ENCODE measurements around the gene UMOD.

Gene UMOD

DNA sequence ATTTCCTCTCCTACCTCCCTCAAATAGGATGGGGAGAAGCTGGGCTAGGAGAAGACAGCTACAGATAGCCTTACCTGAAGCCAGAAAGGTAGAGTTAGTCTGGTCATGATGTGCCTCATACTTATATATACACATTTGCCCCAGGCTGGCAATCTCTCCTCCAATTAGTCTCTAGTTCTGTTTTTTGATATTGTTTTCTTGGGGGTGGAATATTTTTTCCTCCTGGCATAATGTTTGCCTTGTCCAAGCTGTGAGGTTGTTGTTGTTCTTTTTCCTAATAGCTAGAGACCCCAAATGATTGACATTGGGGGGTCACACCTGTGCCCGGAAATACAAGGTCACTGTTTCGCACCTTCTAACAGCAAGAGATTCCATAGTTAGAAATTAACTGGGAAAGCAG, at the start of gene UMOD:
Gene UMOD, minus strand, starts transcription at position 101 of the 400 bp plus-strand sequence. CDS start 1,978 bp downstream, outside the sequence.
- DNase-seq, result no peak

DNA sequence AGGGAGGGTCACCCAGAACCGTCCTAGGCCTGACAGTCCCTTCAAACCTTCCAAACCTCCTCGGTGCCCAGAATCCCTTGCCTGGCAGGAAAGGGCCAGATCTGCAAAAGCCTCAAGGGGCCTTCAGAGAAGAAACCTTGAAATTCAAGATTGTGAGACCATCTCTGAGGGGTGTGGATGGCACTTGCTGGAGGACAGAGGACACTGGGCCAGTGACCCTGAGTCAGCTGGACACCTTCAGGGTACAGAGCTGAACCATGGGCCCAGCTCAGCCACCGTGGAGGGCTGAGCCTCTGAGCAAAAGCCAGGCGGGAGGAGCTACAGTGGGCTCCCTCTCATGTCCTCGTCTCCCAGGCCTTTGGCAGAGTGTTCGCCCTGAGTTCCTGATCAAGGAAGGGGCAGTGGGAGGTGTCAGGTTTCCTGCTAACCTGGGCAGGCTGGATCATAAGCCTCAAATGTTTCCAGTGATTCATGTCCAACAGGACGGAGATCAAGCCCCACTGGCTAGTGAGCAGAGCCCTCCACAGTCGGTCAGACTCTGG, 49.0 kb upstream of the UMOD start:
- DNase-seq, result no peak

DNA sequence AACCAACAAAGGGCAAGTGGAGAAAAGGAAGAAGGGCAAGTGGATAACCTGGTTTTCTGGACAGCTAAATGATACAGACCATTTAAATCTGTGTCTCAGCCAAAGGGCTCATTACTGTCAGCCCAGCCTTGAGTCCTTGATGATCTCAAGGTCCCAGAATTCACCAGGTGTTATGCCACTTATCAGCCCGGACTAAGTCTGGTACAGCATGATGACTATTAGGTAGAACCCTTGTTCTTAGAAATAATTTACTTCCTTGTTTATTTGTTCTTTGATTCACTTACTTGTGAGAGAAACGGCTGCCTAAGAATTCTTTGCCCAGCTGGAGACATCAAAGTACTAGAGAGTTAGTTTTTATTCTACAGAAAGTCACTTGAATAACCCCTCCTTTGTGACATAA, 48.6 kb upstream of the UMOD start:
- no peak for DNase-seq

DNA sequence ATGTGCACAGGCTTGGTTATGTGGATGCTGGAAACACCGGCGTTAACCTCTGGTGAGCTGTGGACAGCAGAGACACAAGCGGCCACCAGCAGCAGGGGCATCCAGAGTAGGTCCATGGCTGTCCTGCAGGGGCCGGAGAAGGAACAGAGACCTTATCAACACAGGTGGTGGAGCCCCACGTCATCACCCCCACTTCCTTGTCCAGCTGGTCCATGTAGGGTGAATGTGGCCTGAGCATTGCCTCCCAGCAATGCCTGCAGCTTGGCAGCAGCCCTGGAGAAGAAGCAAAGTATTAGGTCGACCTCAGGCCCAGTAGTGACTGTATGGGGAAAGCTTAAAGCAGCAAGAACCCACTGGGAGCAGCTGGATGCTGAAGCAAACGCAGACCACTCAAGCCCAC, 46.7 kb upstream of the UMOD start:
- no peak for DNase-seq

DNA sequence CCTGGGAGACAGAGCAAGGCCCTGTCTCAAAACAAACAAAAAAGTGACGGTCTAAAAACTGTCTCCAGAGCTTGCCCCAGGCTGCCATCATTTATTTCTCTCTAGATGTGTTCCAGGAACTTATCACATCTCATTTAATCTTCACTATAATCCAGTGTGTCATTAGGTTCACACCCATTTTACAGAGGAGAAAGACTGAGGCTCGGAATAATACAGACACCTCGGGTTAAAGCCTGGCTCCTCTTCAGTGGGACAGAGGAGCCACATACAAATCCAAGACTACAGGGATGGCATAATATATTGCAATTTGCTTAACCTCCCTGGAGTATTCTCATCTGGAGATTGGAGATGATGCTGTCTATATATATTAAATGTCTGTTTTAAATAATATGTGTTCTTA, 46.1 kb upstream of the UMOD start:
- no peak for DNase-seq

DNA sequence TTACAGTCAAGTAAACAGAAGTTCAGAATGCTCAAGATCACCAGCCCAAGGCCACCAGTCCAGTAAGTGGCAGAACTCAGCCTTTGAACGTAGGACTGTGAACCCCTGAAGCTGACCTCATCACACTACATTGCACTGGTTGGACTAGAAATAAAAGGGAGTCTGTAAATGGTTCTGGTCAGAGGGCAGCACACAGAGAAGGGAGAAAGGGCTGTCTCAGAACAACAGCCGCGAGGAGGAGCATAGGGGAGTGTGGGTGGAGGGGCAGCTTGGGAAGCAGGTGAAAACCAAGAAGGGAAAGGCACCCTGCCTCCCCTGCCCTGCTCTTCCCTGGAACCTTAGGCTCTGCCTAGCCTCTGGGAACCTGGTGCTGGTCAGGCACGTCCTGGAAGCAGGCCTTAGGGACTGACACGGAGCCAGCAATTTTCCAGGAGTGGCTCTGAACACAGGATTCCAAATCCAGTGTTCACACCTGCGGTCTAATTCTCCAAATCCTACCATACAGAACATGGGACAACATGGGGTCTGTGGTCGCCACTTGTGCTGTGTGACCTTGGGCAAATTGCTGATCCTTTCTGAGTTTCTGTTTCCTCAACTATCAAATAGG, 45.1 kb upstream of the UMOD start:
- DNase-seq, result no peak

DNA sequence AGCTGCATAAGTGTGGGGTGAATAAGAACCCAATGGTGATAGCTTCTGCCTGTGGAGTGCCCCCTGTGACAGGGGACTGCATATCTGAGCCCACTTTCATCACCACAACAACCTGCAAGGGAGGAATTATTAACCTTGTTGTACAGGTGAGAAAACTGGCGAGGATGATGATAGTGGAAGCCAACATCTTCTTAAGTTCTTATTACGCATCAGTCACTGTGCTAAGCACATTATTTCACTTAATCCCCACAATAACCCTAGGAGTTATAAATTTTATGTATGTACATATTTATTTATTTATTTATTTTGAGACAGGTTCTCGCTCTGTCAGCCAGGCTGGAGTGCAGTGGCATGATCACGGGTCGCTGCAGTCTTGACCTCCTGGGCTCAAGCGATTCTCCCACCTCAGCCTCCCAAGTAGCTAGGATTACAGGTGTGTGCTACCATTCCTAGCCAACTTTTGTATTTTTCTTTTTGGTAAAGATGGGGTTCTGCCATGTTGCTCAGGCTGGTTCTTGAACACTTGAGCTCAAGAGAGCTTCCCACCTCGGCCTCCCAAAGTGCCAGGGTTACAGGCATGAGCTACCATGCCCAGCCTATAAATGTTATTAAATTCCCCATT, 44.4 kb upstream of the UMOD start:
- no peak for DNase-seq

DNA sequence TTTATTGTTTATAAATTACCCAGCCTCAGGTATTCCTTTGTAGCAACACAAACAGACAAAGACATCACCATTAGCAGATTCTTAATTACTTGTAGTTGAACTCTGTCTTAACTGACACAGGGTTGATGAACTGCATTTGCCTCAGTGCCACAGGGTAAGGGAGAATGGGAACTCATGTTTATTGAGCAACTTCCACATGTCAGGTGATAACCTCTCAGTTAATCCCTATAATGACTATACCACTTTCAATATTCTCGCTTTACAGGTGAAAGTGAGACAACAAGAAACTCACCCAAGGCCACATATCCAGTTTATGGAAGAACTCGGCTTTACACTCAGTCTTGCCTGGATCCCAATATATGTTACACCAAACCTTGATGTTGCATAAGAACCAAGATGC, 43.4 kb upstream of the UMOD start:
- DNase-seq, result no peak

DNA sequence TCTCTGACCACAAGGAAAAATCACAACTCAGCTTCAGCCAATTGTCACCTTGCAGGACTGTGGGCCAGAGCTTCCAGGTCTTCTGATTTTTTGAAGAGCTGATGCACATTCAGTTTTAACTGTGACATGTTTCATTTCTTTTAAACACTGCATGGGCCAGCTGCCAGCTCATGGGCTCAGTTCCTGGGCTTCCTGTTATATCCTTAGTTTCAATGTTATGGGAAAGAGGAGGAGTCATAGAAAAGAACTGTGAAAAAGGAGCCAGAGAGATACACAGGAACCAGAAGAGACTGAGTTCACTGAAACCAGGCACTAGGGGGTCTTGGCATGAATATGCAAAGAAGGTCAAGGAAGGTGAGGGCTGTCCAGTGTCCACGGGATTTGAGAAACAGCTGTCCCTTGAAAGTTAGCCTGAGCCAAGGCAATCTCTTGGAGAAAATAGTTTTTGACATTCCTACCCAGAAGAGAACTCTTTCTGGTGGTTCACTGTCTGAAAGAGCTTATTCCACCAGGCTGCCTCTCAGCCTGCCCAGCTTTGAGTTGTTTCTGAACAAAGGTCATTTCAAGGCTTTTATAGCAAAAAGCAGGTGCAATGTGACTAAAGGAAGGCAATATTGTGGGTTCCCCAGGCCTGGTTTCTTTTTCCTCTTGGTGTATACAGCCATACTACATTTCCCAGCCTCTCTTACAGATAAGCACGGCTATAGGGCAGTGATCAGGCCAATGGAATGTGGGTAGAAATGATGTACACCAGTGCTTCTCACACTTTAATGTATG, 41.5 kb upstream of the UMOD start:
- DNase-seq, result no peak

DNA sequence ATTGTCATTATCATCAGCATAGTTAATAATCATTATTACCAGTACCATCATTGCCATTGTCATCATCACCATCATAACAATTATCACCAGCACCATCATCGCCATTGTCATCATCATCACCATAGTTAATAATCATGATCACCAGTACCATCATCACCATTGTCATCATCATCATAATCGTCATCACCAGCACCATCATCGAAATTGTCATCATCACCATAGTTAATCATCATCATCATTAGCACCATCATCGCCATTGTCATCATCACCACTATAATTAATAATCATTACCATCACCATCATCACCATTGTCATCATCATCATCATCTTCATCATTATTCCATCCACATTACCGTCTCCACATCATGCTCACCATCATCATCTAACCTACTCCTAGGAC, 38.5 kb upstream of the UMOD start:
- no peak for DNase-seq

DNA sequence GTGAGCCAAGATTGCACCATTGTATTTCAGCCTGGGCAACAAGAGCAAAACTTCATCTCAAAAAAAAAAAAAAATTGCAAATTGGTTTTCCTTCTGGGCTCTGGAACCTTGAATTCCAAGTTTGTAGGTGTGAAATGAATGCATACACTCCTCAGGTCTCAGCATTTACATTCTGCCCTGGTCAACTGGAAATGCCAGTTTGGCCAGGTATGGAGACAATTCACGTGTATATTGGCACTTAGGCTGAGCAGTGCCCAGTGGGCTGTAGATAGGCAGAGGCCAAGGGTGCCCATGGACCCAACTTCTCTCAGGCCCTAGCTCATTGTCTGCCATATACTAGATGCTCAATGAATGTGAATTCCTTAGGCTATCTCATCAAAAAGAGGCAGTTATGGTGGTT, 36.3 kb upstream of the UMOD start:
- no peak for DNase-seq

DNA sequence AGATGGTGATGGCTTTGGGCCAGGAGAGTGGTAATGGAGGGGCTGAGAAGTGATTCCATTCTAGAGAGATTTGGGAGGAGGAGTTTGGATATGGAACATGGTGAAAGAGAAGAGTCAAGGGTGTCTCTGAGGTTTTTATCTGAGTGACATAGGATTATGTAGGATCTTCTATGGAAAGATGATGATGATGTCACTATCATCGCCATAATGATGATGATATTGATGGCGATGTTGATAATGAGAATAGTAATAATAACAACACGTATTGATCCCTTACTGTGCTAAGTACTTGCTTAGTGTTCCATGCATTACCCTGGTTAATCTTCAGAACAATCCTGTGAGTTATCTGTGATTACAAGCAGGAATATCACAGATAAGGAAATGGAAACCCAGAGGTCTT, 35.5 kb upstream of the UMOD start:
- DNase-seq, result no peak

DNA sequence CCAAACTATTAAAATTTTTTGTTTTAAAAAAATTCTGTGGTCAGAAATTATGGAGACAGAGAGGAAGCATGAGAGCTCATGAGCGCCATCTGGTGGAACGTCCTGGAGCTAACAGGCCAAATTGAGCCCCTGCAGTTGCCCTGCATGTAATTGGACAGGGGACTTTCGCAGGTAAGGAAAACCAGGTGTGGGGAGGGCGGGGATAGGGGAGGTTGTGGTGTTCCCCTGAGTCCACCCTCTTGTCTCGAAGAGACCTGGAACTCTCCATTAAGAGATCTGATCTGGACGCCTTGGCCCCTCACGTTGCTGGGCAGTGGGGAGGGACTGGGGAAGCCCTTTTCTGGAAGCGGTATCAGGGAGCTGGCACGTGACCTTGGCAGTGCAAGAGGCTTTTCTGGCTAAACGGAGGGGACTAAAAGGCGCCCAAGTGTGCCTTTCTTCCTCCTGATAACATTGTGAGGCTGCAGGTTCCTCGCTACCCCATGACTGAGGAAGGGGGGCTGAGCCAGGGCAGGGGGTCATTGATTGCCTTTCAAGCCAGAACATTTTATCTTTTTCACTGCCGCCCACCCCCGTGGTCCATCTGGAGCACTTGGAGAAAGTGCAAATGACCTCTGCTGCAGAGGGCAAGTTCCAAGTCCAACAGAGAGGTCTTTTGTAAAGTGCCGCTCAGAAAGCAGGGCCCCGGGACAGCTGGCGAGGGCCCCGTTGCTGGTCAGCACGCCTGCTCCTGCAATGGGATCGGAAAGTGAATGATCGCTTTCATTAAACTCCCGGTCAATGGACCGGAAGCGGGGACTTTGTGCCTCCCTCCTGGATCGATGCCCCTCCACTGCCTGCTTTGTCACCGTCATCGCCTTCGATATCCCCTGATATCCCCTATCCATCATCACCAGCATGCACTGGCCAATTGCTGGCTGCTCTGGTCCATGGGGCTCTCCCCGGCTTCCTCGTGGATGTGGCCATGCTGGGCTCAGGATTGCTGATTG, 33.6 kb upstream of the UMOD start:
- DNase-seq, result peak; percentile 68 to 77 (median 76)

DNA sequence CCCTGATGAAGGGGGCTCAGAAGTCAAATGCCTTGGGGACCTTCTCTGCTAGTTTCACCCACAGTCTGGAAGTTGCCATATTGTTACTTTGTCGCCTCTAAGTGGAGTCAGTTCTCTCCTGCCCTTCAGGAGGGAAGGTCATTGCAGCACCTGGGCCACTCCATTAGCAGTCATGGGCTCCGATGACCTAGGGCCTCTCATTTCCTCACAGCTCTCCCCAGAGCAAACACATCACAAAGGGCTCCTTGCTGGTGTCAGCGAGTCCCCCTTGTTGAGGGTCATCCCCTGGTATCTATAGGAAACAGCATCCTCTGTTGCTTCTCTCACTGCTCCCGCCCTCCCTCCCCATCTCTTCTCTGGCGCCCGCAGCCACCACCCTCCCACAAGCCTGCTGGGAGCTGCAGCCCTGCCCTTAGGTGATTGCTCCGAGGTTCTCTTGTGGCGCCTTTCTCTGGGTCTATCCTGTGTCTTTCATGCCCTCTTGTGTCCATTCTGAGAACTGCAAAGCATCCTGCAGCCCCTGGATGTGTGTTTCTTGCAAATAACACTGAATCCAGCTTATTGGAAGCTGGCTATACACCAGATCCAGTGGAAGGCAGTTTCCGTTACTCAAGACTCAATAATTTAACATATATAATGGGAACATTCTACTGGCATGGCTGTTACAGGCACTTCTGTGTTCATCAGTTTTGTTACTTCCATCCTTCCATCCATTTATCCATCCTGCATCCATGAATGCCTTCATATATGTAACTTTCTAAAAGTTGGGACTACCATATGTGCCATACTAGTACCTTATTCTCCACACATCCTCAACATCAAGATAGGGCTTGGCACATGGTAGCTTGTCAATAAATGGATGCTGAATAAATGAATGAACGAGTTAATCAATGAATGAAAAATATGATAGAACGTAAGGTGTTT, 30.9 kb upstream of the UMOD start:
- DNase-seq, result peak; percentile 61 to 72 (median 69)

DNA sequence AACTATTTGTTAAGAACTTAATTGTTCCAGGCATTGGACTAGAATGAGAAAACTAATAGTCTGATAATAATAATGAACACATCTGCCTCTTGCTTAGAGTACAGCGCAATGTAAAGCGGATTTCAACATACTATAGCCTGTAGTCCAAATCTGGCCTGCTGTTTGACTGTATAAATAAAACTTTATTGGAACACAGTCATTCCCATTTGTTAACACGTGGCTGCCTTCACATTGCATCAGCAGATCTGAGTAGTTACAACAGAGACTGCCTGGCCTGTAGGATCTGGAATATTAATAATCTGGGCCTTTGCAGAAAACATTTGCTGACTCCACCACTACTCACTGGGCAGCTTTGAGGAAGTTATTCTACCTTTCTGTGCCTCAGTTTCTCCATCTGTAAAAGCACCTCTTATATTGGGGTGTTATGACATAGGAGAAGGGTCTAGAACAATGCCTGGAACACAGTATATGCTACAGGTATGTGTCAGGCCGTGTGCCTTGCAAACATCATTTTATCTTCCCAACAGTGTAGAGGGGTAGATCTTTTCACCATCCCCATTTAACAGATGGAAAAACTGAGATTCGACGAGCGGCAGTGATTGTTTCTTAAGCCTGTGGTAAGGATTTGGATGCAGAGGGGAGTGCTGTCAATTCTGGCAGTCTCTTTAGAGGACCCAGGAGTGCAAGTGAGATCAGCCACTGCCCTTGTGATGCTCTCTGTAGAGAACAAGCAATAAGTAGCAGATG, 29.9 kb upstream of the UMOD start:
- DNase-seq, result no peak

DNA sequence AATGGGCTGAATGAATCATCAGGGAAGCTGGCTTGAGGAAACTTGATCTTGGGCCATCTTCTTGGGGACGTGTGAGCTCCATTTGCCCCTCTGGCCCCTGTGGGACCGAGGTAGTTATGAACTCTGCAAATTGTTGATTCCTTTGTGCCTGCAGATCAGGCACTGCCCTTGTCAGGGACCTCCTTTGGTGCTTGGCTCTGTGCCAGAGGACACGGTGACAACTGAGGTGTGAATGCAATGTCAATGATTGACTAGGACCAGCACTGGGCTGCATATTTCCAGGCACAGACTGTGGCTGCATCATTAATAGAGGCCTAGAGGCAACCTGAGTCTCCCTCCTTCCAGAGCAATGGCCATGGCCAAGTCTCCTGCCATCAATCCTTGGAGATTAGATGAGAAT, 28.3 kb upstream of the UMOD start:
- DNase-seq, result no peak

DNA sequence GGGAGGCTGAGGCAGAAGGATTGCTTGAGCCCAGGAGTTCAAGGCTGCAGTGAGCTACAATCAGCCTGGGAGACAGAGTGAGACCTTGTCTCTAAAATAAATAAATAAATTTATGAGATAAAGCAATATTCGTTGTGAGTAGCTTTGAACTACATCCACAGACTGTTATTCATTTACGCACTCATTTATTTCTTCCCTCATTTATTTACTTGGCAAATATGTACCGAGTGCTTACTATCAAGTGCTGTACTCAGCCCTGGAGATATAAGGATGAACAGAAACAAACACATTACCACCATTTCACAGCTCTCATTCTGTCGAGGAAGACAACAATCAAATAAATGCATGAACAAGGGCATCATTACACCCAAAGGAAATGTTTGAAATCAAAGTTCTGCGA, 24.7 kb upstream of the UMOD start:
- DNase-seq, result no peak

DNA sequence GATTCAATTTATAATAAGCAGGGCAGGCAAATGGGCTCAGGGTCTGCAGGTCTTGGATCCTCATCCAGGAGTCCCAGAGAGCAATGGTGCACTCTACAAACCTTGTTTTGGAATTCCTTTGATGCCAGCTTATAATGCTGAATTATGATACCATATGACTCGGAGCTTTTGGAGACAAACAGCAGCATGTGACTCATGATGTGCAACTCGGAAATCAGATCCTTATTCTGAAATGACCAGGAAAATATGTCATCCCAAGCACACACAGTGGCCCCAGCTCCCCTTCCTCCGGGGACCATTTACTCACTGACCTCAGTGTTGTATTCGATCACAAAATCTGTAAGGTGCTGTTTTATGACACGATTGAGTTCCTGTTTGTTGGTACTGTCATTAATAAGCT, 20.2 kb upstream of the UMOD start:
- DNase-seq, result peak in 1 of 3 donors; percentile 3

DNA sequence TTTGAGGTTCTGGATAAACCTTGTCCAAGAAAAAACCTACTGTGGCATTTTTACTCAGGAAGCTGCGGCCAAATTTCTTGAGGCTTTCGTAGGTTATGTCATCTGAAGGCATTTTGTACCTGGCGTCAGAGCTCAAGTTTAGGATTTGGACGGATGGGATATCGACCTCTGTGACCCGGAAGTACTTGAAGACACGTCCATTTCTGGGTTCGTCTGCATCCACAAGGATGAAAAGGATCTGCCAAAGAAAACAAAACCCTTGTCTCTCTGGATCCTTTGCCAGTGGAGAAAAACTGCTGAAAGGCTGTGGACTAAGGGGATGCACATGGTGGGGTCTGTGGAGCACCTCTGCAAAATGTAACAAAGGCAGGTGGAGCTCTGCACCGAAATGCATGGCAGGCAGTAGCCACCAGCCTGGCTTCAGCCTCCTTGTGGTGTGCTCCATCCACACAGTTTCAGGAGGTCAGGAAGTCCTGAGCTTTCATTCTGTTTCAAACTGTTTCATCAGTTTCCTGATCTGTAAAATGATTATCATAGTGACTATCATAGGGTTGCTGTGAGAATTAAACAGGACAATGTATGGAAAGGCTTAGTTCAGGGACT, 17.0 kb upstream of the UMOD start:
- no peak for DNase-seq

DNA sequence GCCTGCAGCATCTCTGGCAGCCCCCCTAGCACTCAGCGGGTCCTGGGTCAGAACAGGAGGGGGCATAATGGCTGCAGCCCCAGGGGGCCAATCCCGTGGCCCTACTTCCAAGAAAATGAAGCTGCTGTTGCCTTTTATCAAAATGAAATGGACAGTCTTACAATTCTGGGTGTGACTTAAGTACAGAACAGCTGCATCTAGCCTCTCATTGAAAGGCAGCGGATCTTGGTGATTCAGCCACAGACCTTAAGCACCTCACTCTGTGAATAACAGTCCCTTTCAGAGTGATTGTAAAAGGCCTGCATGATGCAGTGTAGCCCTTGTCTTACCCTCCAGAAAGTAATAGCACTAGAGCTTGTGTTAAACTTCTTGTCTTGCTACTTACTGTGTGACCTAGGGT, 11.5 kb upstream of the UMOD start:
- no peak for DNase-seq
